Lung (tissue), 12 donors: ENCODE measurements around the gene WNT9B. TPM values are rescaled to one million over a fixed set of nuclear protein-coding genes. Genes with fewer than 3 reads are reported as not detected.
A peak's percentile ranks its signal among the peaks of the same experiment; 100 is the strongest.
"Not testable (repeated sequence)": the region's sequence is repeated elsewhere in the genome, so short reads cannot be mapped to it uniquely, and the experiment has no call there.

Source experiments
- ATAC-seq: fragments of 200-7000 bp; cut with Tn5 transposase; one replicate; pipeline ENCODE4 v1.9.1; 2020; ENCODE audit warnings: moderate number of reproducible peaks; ENCODE audit not compliant: insufficient read depth, low FRiP score
- DNase-seq, 3 donors: peaks; one replicate each; pipeline ENCODE4 v3.0.0-alpha.2; 2013 to 2017
- H3K27ac ChIP-seq, 2 donors: one replicate each; pipeline ENCODE4 v1.5.1; 2013; ENCODE audit warnings: mild to moderate bottlenecking in 2 of 2, moderate library complexity in 2 of 2, control low read depth in 1 of 2, inconsistent platforms in 1 of 2, low read depth in 1 of 2, low read length in 1 of 2
- H3K27me3 ChIP-seq, 3 donors: one replicate each; pipeline ENCODE4 v1.5.1; 2013; ENCODE audit warnings: low read length in 2 of 3; ENCODE audit not compliant: control insufficient read depth in 3 of 3, insufficient read depth in 3 of 3
- H3K36me3 ChIP-seq, 4 donors: one replicate each; pipeline ENCODE4 v1.5.1; 2013; ENCODE audit warnings: low read length in 4 of 4, mild to moderate bottlenecking in 1 of 4, moderate library complexity in 1 of 4; ENCODE audit not compliant: control insufficient read depth in 4 of 4, insufficient read depth in 4 of 4
- H3K4me1 ChIP-seq, 5 donors: one replicate each; pipeline ENCODE4 v1.5.1; 2013; ENCODE audit warnings: low read length in 5 of 5, mild to moderate bottlenecking in 2 of 5, moderate library complexity in 1 of 5; ENCODE audit not compliant: control insufficient read depth in 5 of 5, insufficient read depth in 5 of 5
- H3K4me3 ChIP-seq: one replicate; pipeline ENCODE4 v1.5.1; 2013; ENCODE audit warnings: mild to moderate bottlenecking, control low read depth, moderate library complexity
- H3K9ac ChIP-seq, 2 donors: one replicate each; pipeline ENCODE4 v1.5.1; 2013; ENCODE audit warnings: low read length in 2 of 2, control low read depth in 1 of 2; ENCODE audit not compliant: insufficient read depth in 1 of 2
- H3K9me3 ChIP-seq, 4 donors: one replicate each; pipeline ENCODE4 v1.5.1; 2013; ENCODE audit warnings: low read length in 3 of 4, mild to moderate bottlenecking in 1 of 4, moderate library complexity in 1 of 4; ENCODE audit not compliant: control insufficient read depth in 4 of 4, insufficient read depth in 3 of 4
- CTCF ChIP-seq: IDR thresholded peaks from 2 replicates; pipeline ENCODE4 v1.5.1; 2012; ENCODE audit warnings: mild to moderate bottlenecking; ENCODE audit errors: control extremely low read depth, extremely low read depth
- WGBS, 2 donors: extraction: QIAGEN DNeasy Blood & Tissue Kit; methylation state at CpG; one replicate each; pipeline ENCODE4 v1.1.7; 2013; 5-methylcytosine and 5-hydroxymethylcytosine counted together
- polyA plus RNA-seq, 2 donors: library from polyadenylated mRNA; stranded (reverse); fragments of 200-250 nt; gene quantifications; one replicate each; pipeline ENCODE4 v1.2.1, GENCODE V29; 2013
- total RNA-seq, 2 donors: library from RNA; depleted of rRNA in 1 of 2; stranded (reverse); fragments of >200 nt in 1 of 2; gene quantifications; one replicate each; pipeline ENCODE4 v1.2.1, GENCODE V29; 2014 to 2021
- donor health status: control.
- donor health status: control.
- donor health status: Bipolar disorder and iron deficiency.
- donor health status: healthy.
- donor health status: DM: yes; HTN: yes; CAD: no.

Gene WNT9B
- total and polyA plus RNA-seq, 4 donors = 0.11 to 0.33 (median 0.17) TPM

DNA sequence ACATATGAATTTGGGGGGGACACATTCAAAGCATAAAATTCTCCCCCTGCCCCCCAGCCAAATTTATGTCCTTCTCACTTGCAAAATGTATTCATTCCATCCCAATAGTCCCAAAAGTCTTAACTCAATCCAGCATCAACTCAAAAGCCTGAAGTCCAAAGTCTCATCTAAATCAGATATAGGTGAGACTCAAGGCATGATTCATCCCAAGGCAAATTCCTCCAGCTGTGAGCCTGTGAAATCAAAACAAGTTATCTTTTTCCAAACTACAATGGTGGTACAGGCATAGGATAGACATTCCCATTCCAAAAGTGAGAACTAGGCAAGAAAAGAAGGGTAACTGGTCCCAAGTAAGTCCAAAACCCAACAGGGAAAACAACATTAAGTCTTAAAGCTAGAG lies 65.7 kb downstream of the WNT9B start:
- peaks cover 0 to 2% (median 0%) of the 10 kb centered on the region in 3 donors for H3K27me3 ChIP-seq
- no peak for TF ChIP-seq CTCF
- no peak overlapping the region for H3K4me3 ChIP-seq
- H3K4me1 ChIP-seq = no peaks in the 10 kb centered on the region
- no peaks in the 10 kb centered on the region for H3K36me3 ChIP-seq
- no peak overlapping the region for H3K27ac ChIP-seq
- ATAC-seq = no peak
- no peak overlapping the region for H3K9ac ChIP-seq
- DNase-seq = no peak
- H3K9me3 ChIP-seq = no peaks in the 10 kb centered on the region

- Histone ChIP-seq H3K4me3 (no peak overlapping the region), H3K9me3 (no peaks in the 10 kb centered on the region), H3K9ac (no peak overlapping the region), H3K4me1 (no peaks in the 10 kb centered on the region), H3K27ac (no peak overlapping the region), H3K27me3 (peaks cover 0 to 2% (median 0%) of the 10 kb centered on the region in 3 donors), H3K36me3 (no peaks in the 10 kb centered on the region)
- TF ChIP-seq CTCF = no peak
- DNase-seq (no peak), ATAC-seq (no peak)
- WGBS, 2 donors = 70 to 74% methylated on average over 4 of the region's 4 CpGs
These were observed 66.1 kb downstream of the WNT9B start for GRCh38 chr17:46917516-46917915.

DNA sequence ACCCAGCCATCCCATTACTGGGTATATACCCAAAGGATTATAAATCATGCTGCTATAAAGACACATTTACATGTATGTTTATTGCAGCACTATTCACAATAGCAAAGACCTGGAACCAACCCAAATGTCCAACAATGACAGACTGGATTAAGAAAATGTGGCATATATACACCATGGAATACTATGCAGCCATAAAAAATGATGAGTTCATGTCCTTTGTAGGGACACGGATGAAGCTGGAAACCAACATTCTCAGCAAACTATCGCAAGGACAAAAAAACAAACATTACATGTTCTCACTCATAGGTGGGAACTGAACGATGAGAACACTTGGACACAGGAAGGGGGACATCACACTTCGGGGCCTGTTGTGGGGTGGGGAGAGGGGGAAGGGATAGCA lies 70.6 kb downstream of the WNT9B start:
- not testable (repeated sequence) for H3K9me3 ChIP-seq, H3K27ac ChIP-seq, H3K27me3 ChIP-seq, H3K9ac ChIP-seq, ATAC-seq, H3K36me3 ChIP-seq, DNase-seq, H3K4me3 ChIP-seq
- H3K4me1 ChIP-seq = peaks cover 2 to 13% (median 9%) of the 10 kb centered on the region in 5 donors
- WGBS, 2 donors = 70 to 78% methylated on average over 4 of the region's 4 CpGs

DNA sequence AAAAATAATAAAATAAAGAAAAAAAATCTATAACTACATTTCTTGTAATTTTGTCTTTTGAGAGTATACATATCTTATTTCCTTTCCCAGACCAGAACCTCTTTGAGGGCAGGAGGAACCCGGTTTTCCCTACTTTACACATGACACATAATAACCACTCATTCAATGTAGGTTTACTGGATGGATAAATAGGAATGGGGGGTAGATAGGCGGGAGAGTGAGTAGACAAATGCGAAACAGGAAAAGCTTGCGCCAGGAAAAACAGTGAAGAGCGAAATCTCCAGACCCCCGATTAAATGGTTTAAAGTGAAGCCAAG lies 71.1 kb downstream of the WNT9B start:
- ATAC-seq = peak; percentile 16

More for the DNA sequence above, 71.1 kb downstream of the WNT9B start:
- no peaks in the 10 kb centered on the region for H3K36me3 ChIP-seq
- TF ChIP-seq CTCF = no peak
- no peak for DNase-seq
- peak overlapping the region; percentile 17 to 98 for H3K9ac ChIP-seq
- H3K9me3 ChIP-seq = no peaks in the 10 kb centered on the region
- H3K27me3 ChIP-seq = peaks cover 0 to 2% (median 0%) of the 10 kb centered on the region in 3 donors
- WGBS, 2 donors = 0 to 1% methylated on average over 6 of the region's 6 CpGs
- H3K4me1 ChIP-seq = peaks cover 2 to 13% (median 9%) of the 10 kb centered on the region in 5 donors
- H3K27ac ChIP-seq = peak overlapping the region; percentile 86 to 96
- H3K4me3 ChIP-seq = peak overlapping the region; percentile 94
